ENCODE results near the gene SLC38A1.

- TF ChIP-seq CTCF (IDR thresholded peaks at IDR 0.05) = no peak
- TF ChIP-seq POLR2A (IDR thresholded peaks at IDR 0.05) = no peak
- no peak for TF ChIP-seq POLR2AphosphoS5 (IDR thresholded peaks at IDR 0.05)
Observed at GRCh38 chr12:46217541-46218321, 51.1 kb downstream of the SLC38A1 start.
